Measurements from ENCODE around the gene PAAF1.
A peak's percentile ranks its signal among the peaks of the same experiment; 100 is the strongest.
"Not testable (repeated sequence)": the region's sequence is repeated elsewhere in the genome, so short reads cannot be mapped to it uniquely, and the experiment has no call there.

PAAF1 gene, protein sequence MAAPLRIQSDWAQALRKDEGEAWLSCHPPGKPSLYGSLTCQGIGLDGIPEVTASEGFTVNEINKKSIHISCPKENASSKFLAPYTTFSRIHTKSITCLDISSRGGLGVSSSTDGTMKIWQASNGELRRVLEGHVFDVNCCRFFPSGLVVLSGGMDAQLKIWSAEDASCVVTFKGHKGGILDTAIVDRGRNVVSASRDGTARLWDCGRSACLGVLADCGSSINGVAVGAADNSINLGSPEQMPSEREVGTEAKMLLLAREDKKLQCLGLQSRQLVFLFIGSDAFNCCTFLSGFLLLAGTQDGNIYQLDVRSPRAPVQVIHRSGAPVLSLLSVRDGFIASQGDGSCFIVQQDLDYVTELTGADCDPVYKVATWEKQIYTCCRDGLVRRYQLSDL

GRCh38 chr11:73876424-73877310 is at the start of gene PAAF1, which contains the start of gene COA4:
Gene PAAF1, plus strand, starts transcription at chr11:73876999. Its CDS starts 23 bp downstream, at chr11:73877022.
Gene COA4, minus strand, starts transcription at chr11:73876846. Its CDS starts 3,468 bp downstream, at chr11:73873378.
- ATAC-seq (peak; percentile 99), DNase-seq (peak; percentile 94)

- no peak for ATAC-seq
- no peak for DNase-seq
Measured at GRCh38 chr11:73830261-73830660, 46.5 kb upstream of the PAAF1 start.

DNA sequence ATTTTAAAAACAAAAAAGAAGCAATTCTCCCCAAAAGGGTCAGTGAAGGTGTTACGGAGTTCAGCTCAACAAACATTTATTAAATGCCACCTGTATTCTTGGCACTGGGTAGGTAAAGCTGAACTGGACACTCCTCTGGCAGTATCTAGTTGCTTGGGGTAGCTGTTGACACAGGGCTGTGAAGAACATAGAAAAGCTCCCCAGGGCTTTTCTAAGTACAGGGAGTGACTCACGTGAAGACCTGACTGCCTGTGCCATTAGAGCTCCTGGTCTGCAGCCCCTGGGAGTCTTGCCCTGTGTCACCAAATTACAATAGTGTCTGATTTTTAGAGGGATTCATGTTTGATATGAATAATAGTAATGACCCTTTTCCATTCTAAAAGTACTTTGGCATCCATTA is 43.7 kb upstream of the PAAF1 start:
- DNase-seq (no peak), ATAC-seq (no peak)

DNA sequence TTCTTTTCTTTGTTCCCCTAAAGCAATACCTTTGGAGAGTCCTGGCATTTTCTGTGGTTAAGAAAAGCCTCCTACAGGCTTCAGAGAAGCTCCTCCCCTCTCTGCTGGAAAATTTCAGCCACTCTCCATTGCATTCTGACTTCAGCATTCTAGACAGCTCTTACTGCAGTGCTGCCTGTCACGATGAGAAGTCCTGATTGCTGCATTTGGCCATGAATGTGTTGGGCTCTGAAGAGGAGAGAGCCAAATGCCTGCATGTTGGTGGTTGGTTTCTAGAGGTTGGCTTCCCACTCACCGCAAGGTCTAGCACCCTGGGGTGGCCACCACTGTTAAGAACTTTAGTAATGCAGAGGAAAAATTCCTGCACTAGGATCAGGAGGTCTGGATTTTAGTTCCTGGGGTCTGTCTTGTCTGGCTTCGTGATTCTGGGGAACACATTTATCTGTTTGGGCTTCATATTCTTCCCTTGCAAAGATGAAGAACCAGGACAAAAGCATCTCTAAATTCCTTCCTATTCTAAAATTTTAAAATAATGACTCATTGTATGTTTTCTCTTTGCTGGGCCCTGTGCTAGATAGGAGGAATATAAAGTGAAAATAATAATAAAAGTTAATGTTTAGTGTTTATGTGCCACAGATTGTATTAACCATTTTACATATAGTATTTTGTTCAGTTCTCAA is 38.2 kb upstream of the PAAF1 start:
- no peak for DNase-seq
- no peak for ATAC-seq

DNA sequence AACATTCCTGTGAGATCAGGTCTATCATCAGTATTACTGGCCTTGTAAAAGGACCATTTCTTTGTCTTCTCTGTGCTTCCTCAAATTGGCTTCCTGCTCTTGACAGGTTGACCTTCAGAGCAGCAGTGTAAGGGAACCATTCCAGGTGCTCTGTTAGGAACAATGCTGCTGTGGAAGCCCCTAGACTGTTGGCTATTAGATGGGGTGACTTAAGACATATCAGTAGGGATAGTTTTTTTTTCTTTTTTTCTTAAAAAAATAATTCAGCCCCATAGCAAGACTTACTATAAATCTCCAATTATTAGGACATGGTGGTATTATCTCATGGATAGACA is 37.7 kb upstream of the PAAF1 start:
- no peak for DNase-seq
- ATAC-seq = no peak

GRCh38 chr11:73851046-73851764 is 25.6 kb upstream of the PAAF1 start:
- DNase-seq (no peak), ATAC-seq (no peak)

GRCh38 chr11:73852049-73852448 is 24.8 kb upstream of the PAAF1 start:
- ATAC-seq (no peak), DNase-seq (no peak)

GRCh38 chr11:73854680-73855079 is 22.1 kb upstream of the PAAF1 start:
- DNase-seq (no peak), ATAC-seq (no peak)

DNA sequence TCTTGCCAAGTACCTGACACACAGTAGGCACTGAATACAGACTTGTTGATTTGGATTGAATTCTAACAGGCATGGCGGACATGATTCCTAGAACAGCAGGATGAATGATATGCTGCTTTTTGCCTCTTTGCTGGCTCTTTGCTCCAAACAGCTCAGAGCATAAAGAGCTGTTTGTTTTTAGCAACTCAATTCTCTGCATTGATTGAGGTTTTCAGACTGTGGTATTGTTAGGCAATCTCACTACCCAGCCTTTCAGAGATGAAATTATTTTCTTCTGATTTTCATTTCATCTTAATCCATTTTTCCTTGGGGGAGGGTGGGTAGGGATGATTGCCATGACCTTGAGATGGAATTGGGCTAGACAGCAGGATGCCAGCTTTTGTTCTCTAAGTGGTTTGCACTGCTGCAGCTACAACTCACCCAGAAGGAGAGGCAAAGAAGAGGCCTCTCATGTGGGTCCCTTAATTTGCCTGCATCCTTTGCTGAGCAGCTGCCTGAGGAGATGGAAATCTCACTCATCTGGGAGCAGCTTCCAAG is 20.7 kb upstream of the PAAF1 start:
- ATAC-seq = no peak
- DNase-seq = no peak

DNA sequence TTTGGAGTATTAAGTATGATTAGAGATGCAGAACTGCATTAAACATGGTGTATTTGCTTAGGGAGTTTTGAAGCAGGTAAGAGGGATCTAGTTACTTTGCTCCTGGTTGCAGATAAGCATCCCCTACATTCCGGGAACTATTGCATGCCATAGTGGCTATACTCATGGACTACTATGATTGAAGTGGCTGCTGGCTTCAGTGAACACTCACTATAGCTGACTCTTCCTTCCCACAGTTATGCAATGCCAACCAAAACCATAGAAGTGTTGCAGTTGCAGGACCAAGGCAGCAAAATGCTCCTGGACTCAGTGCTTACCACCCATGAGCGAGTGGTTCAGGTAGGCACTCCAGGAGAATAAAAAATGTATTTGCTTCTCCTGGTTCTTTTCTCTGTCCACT is 17.1 kb upstream of the PAAF1 start:
- no peak for ATAC-seq

DNA sequence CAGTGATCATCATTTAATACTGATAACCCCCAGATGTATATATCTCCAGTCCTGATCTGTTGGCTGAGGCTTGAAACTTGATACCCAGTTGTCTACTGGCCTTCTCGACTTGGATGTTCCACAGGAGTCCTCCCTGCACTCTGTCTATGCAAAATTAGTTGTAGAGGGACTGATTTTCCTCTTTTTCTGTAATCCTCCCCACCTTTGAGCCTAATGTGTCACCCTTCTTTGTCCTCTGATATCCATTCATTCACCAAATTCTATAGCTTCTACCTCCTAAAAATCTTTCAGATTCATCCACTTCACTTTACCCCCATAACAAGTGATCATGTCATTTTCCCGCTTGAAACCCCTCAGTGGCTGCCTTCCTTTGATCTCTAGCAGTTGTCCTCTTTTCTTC is 16.6 kb upstream of the PAAF1 start:
- ATAC-seq (no peak), DNase-seq (no peak)

More for the DNA sequence above, 17.1 kb upstream of the PAAF1 start:
- no peak for DNase-seq

- DNase-seq (no peak), ATAC-seq (no peak)
Measured at GRCh38 chr11:73862986-73863385, 13.8 kb upstream of the PAAF1 start.

GRCh38 chr11:73866095-73866579 is 10.7 kb upstream of the PAAF1 start:
- DNase-seq = no peak
- no peak for ATAC-seq

- DNase-seq (no peak), ATAC-seq (no peak)
Measured at GRCh38 chr11:73866586-73866996, 10.2 kb upstream of the PAAF1 start.

GRCh38 chr11:73869332-73869949 is 7.4 kb upstream of the PAAF1 start:
- DNase-seq (no peak), ATAC-seq (no peak)

DNA sequence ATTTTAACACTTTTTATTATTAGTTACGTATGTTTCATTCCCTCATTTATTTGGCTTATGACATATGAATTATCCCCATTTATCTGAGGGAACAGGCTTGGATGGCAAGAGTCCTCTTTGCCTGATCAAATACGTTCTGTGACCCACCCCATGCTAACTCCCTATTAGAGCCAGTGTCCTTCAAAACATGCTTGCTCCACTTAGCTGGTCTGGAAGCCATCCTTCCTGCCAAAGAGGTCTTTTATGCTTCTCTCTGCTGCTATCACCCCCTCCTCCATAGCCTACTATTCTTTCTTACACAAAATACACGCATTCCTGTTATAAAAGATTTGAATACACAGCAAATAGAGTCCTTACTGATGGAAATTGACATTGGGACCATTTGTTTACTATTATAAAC is 6.5 kb upstream of the PAAF1 start:
- ATAC-seq (no peak), DNase-seq (no peak)

DNA sequence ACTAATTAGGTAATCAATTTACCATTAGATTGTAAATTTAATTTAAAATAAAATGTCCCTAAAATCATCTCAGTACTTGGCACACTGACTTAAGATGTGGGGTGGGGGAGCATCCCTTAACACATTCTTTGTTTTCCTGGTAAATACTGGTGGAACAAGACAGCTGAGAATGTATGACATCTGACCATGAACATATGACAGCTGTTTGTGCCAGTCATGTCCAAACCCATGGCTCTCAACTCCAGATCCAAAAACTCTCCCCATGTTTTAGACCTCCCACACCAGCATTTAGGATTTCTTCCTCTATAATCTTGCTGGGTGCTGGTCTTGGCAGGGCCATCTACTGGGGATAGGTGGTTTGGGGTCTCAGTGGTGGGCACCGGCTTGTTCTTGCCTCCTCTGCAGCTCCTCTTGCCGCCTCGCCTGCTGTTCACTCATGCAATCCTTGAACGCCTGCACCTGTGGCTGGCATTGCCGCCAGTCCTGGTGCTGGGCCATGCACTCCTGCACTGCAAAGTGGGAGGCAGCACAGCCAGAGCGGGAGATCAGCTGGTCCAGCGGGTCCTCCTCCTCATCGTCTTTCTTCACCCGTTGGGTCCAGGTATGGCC is 3.9 kb upstream of the PAAF1 start:
- DNase-seq (no peak), ATAC-seq (no peak)

GRCh38 chr11:73875380-73875779 is 1.4 kb upstream of the PAAF1 start:
- DNase-seq (no peak), ATAC-seq (no peak)

DNA sequence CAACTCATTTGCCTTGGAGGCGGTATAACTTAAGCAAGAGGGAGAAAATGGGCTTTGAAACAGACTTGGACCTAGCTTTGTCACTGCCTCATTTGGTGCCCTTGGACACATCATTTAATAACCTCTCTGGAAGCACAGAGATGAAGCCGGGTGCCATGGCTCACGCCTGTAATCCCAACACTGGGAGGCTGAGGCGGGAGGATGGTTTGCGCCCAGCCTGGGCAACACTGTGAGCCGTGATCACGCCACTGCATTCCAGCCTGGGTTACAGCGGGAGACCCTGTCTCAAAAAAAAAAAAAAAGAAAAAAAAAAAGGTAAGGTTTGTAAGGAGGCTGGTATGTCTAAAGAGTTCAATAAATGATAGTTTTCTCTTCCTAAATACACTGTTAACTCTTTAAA is 959 bp upstream of the PAAF1 start:
- DNase-seq (peak; percentile 15), ATAC-seq (no peak)

DNA sequence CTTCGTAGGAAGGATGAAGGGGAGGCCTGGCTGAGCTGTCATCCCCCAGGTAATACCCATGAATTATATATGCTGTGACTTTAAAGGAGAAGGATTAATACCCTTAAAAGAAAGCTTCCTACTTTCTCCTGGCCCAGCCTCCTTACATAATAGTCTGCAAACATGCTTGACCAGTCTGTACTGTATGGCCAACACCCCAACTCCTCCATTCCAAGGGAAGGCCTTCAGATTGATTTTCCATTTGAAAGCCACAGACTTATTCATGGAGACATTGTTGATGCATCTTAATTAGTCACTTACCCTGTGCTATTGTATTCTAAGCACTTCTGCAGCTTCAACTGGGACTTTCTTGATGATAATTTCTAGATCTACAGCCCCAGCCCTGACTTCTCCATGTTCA is 2.0 kb downstream of the PAAF1 start:
- ATAC-seq = no peak
- no peak for DNase-seq

- not testable (repeated sequence) for DNase-seq, ATAC-seq
Measured at GRCh38 chr11:73880449-73880848, 3.6 kb downstream of the PAAF1 start.

Data from stimulated activated naive CD8-positive, alpha-beta T cell treated with anti-CD3 and anti-CD28 coated beads, Interleukin-15, Interleukin-2, amounts not matched to agents 100 U/mL and 50 U/mL, for 24 hours (primary cell).